MCF 10A (cell line): ENCODE measurements around the gene SLC47A2. TPM values are rescaled to one million over a fixed set of nuclear protein-coding genes. Genes with fewer than 3 reads are reported as not detected.

Source experiments
- BruUV-seq: library from RNA; stranded (reverse); fragments of 400-500 nt; replicated peaks from 2 replicates; lab custom pipeline; 2021; lab: Mats Ljungman, UMichigan
- CTCF ChIA-PET: fragments of 300-600 bp; sonication (Branson Sonifier 250); formaldehyde crosslinking; extraction: SDS; loops from one replicate; lab custom pipeline; 2021; ENCODE audit warnings: antibody characterized with exemption, inconsistent platforms; lab: Yijun Ruan, JAX
- POLR2A ChIA-PET: fragments of 300-600, 350-650 bp; sonication (Branson Sonifier 250); formaldehyde crosslinking; extraction: SDS; loops from one replicate; lab custom pipeline; 2020; ENCODE audit warnings: antibody characterized with exemption, inconsistent platforms; lab: Yijun Ruan, JAX
- DNase-seq: peaks from one replicate; pipeline ENCODE4 v3.0.0-alpha.2; 2018; ENCODE audit not compliant: unreplicated experiment
- H3K27ac Mint-ChIP-seq: one replicate; pipeline ENCODE4 v1.8.0; 2022; ENCODE audit warnings: mild to moderate bottlenecking, low read depth, mixed read lengths; ENCODE audit not compliant: unreplicated experiment
- H3K27me3 Mint-ChIP-seq: one replicate; pipeline ENCODE4 v1.8.0; 2022; ENCODE audit warnings: mixed read lengths; ENCODE audit not compliant: insufficient read depth, unreplicated experiment
- H3K36me3 Mint-ChIP-seq: one replicate; pipeline ENCODE4 v1.8.0; 2022; ENCODE audit warnings: mild to moderate bottlenecking, moderate library complexity, mixed read lengths; ENCODE audit not compliant: insufficient read depth, unreplicated experiment
- H3K4me1 Mint-ChIP-seq: one replicate; pipeline ENCODE4 v1.8.0; 2022; ENCODE audit warnings: mixed read lengths; ENCODE audit not compliant: insufficient read depth, unreplicated experiment
- H3K4me3 Mint-ChIP-seq: one replicate; pipeline ENCODE4 v1.8.0; 2022; ENCODE audit warnings: mild to moderate bottlenecking, moderate library complexity, mixed read lengths; ENCODE audit not compliant: unreplicated experiment
- H3K9me3 Mint-ChIP-seq: one replicate; pipeline ENCODE4 v1.8.0; 2022; ENCODE audit warnings: mixed read lengths; ENCODE audit not compliant: unreplicated experiment
- CTCF ChIP-seq: fragments of 200-600 bp; IDR thresholded peaks from one replicate; pipeline ENCODE4 v1.8.0; 2022; ENCODE audit warnings: antibody characterized with exemption, mild to moderate bottlenecking; ENCODE audit not compliant: unreplicated experiment
- intact Hi-C: fragments of 100-400 bp; cut with micrococcal nuclease; formaldehyde crosslinking; loops from 2 replicates; pipeline ENCODE4 v1.14.1; 2022
- total RNA-seq: library from RNA; stranded (reverse); gene quantifications from 2 replicates; pipeline ENCODE4 v1.2.3, GENCODE V29; 2022

Gene SLC47A2
- total RNA-seq, 1 experiment from 2014 or later = 0.54 TPM

GRCh38 chr17:19737305-19738072 lies 21.1 kb upstream of the SLC47A2 start:
- POLR2A ChIA-PET = interaction anchor here (2.5 kb wide), 1 partner anchor 10 kb away, joined by 13 read pairs; no protein-coding TSS in a partner anchor
- Mint-ChIP-seq H3K27me3 (no peaks in the 10 kb centered on the region), H3K4me1 (no peaks in the 10 kb centered on the region), H3K4me3 (no peak overlapping the region), H3K27ac (no peak overlapping the region), H3K36me3 (no peaks in the 10 kb centered on the region), H3K9me3 (no peaks in the 10 kb centered on the region)
- no peak for TF ChIP-seq CTCF
- BruUV-seq = no TSS peak
- no peak for DNase-seq
- CTCF ChIA-PET = interaction anchor here (0.6 kb wide), 1 partner anchor 9 kb away, joined by 4 read pairs; no protein-coding TSS in a partner anchor
- intact Hi-C loops = no loop called here

GRCh38 chr17:19736071-19736470 lies 19.7 kb upstream of the SLC47A2 start:
- no peak overlapping the region for H3K4me3 Mint-ChIP-seq
- H3K9me3 Mint-ChIP-seq = no peaks in the 10 kb centered on the region
- no peaks in the 10 kb centered on the region for H3K4me1 Mint-ChIP-seq
- POLR2A ChIA-PET = interaction anchor here (0.8 to 2.5 kb wide), 4 partner anchors 8 to 885 kb away, joined by 3 to 13 read pairs (median 4); no protein-coding TSS in a partner anchor
- no peaks in the 10 kb centered on the region for H3K36me3 Mint-ChIP-seq
- no peak overlapping the region for H3K27ac Mint-ChIP-seq
- no peak for DNase-seq
- CTCF ChIA-PET = interaction anchor here (1.8 kb wide), 1 partner anchor 9 kb away, joined by 7 read pairs; no protein-coding TSS in a partner anchor
- intact Hi-C loops = no loop called here
- BruUV-seq = no TSS peak
- no peak for TF ChIP-seq CTCF
- no peaks in the 10 kb centered on the region for H3K27me3 Mint-ChIP-seq

- H3K4me1 Mint-ChIP-seq = no peaks in the 10 kb centered on the region
- ChIA-PET POLR2A (interaction anchor here (0.9 to 2.0 kb wide), 2 partner anchors 17 to 235 kb away, joined by 3 to 6 read pairs; no protein-coding TSS in a partner anchor), CTCF (no interaction called here)
- H3K36me3 Mint-ChIP-seq = no peaks in the 10 kb centered on the region
- no peak for DNase-seq
- H3K27ac Mint-ChIP-seq = no peak overlapping the region
- H3K27me3 Mint-ChIP-seq = no peaks in the 10 kb centered on the region
- BruUV-seq = no TSS peak
- no peaks in the 10 kb centered on the region for H3K9me3 Mint-ChIP-seq
- H3K4me3 Mint-ChIP-seq = no peak overlapping the region
- intact Hi-C loops = no loop called here
- TF ChIP-seq CTCF = no peak
Observed at GRCh38 chr17:19733953-19734526, 17.7 kb upstream of the SLC47A2 start.

- no TSS peak for BruUV-seq
- Mint-ChIP-seq H3K36me3 (peaks cover 8% of the 10 kb centered on the region), H3K27me3 (no peaks in the 10 kb centered on the region), H3K9me3 (no peaks in the 10 kb centered on the region), H3K4me3 (no peak overlapping the region), H3K27ac (no peak overlapping the region), H3K4me1 (peaks cover 12% of the 10 kb centered on the region)
- POLR2A ChIA-PET = interaction anchor here (0.7 to 1.3 kb wide), 5 partner anchors 14 to 82 kb away, joined by 3 to 4 read pairs (median 3); partner anchors contain the start of gene ALDH3A1
- TF ChIP-seq CTCF = no peak
- no peak for DNase-seq
- CTCF ChIA-PET = interaction anchor here (0.9 to 2.5 kb wide), 5 partner anchors 10 to 22 kb away, joined by 3 to 13 read pairs (median 5); no protein-coding TSS in a partner anchor
- intact Hi-C loops = no loop called here
Observed at GRCh38 chr17:19731626-19732025, 15.2 kb upstream of the SLC47A2 start.
